Measurements from ENCODE around the gene STX5.

The STX5 gene

GRCh38 chr11:62831520-62832335 lies at the start of gene STX5:
Gene STX5 (minus strand): TSS chr11:62832051. CDS start chr11:62831243, 808 bp downstream.
- Histone ChIP-seq H3K36me3 (replicated peaks) (peaks cover 46% of the 10 kb centered on the region), H3K27ac (peak within 1 kb of the TSS; percentile 98), H3K4me3 (ENCODE audit: low read depth, low read length) (peak within 1 kb of the TSS; percentile 82), H3K27me3 (replicated peaks) (no peaks in the 10 kb centered on the region)
- in situ Hi-C loops (cut with HindIII; ENCODE audit: low pct_ligation_motif_present, low sequenced_read_pairs): no loop called here
- no peak for TF ChIP-seq CTCF (IDR thresholded peaks at IDR 0.05; ENCODE audit: low read depth, low read length, missing control alignments)
- peak; percentile 99 for DNase-seq

GRCh38 chr11:62880803-62881578 lies 49.1 kb upstream of the STX5 start, which contains the start of gene SLC3A2:
Gene SLC3A2 (plus strand): TSS chr11:62880896. CDS start chr11:62881024, 128 bp downstream.
- H3K36me3 ChIP-seq (replicated peaks): peaks cover 42% of the 10 kb centered on the region
- in situ Hi-C loops (cut with HindIII; ENCODE audit: low pct_ligation_motif_present, low sequenced_read_pairs): no loop called here
- peak; percentile 76 for DNase-seq

GRCh38 chr11:62880231-62880802 lies 48.5 kb upstream of the STX5 start:
- Histone ChIP-seq H3K27me3 (replicated peaks) (no peaks in the 10 kb centered on the region), H3K27ac (peak overlapping the region; percentile 97), H3K36me3 (replicated peaks) (peaks cover 35% of the 10 kb centered on the region), H3K4me3 (ENCODE audit: low read depth, low read length) (peak overlapping the region; percentile 100)
- in situ Hi-C loops (cut with HindIII; ENCODE audit: low pct_ligation_motif_present, low sequenced_read_pairs): no loop called here
- TF ChIP-seq CTCF (IDR thresholded peaks at IDR 0.05; ENCODE audit: low read depth, low read length, missing control alignments): no peak
- peak; percentile 69 for DNase-seq

More at GRCh38 chr11:62880803-62881578, 49.1 kb upstream of the STX5 start, which contains the start of gene SLC3A2:
- peak within 1 kb of the TSS; percentile 100 for H3K4me3 ChIP-seq (ENCODE audit: low read depth, low read length)
- TF ChIP-seq CTCF (IDR thresholded peaks at IDR 0.05; ENCODE audit: low read depth, low read length, missing control alignments): peak; percentile 68
- peak within 1 kb of the TSS; percentile 97 for H3K27ac ChIP-seq
- no peaks in the 10 kb centered on the region for H3K27me3 ChIP-seq (replicated peaks)

GRCh38 chr11:62879235-62879978 lies 47.6 kb upstream of the STX5 start:
- no peak for DNase-seq
- Histone ChIP-seq H3K27ac (peak overlapping the region; percentile 97), H3K36me3 (replicated peaks) (peaks cover 28% of the 10 kb centered on the region), H3K4me3 (ENCODE audit: low read depth, low read length) (peak overlapping the region; percentile 100), H3K27me3 (replicated peaks) (no peaks in the 10 kb centered on the region)
- no peak for TF ChIP-seq CTCF (IDR thresholded peaks at IDR 0.05; ENCODE audit: low read depth, low read length, missing control alignments)
- in situ Hi-C loops (cut with HindIII; ENCODE audit: low pct_ligation_motif_present, low sequenced_read_pairs): no loop called here

GRCh38 chr11:62876712-62877111 lies 44.9 kb upstream of the STX5 start:
- Histone ChIP-seq H3K27ac (no peak overlapping the region), H3K4me3 (ENCODE audit: low read depth, low read length) (no peak overlapping the region), H3K36me3 (replicated peaks) (peaks cover 3% of the 10 kb centered on the region), H3K27me3 (replicated peaks) (no peaks in the 10 kb centered on the region)
- in situ Hi-C loops (cut with HindIII; ENCODE audit: low pct_ligation_motif_present, low sequenced_read_pairs): no loop called here
- TF ChIP-seq CTCF (IDR thresholded peaks at IDR 0.05; ENCODE audit: low read depth, low read length, missing control alignments): no peak
- DNase-seq: no peak

Measured in brain microvascular endothelial cell (primary cell).